IMR-90 (cell line): ENCODE data around the gene DPP10. TPM values are rescaled to one million over a fixed set of nuclear protein-coding genes. Genes with fewer than 3 reads are reported as not detected.

Source experiments
- ATAC-seq: fragments of 200-7000 bp; cut with Tn5 transposase; 2 replicates; pipeline ENCODE4 v1.9.1; 2020; ENCODE audit warnings: low read depth, mild to moderate bottlenecking, moderate library complexity
- BruUV-seq: library from RNA; stranded (reverse); fragments of 400-500 nt; replicated peaks from 2 replicates; lab custom pipeline; 2021; lab: Mats Ljungman, UMichigan
- CTCF ChIA-PET: fragments of 300-600 bp; formaldehyde crosslinking; extraction: SDS; loops from one replicate; lab custom pipeline; 2021; ENCODE audit warnings: antibody characterized with exemption; lab: Yijun Ruan, JAX
- POLR2A ChIA-PET: fragments of 300-600 bp; sonication (Branson Sonifier 250); formaldehyde crosslinking; loops from one replicate; lab custom pipeline; 2022; ENCODE audit warnings: antibody characterized with exemption; ENCODE audit not compliant: unreplicated experiment; lab: Charles Lee
- DNase-seq: peaks from one replicate; pipeline ENCODE4 v3.0.0; 2013
- H2AFZ ChIP-seq: replicated peaks from 2 replicates; pipeline ENCODE3; 2013; ENCODE audit warnings: low read length, mild to moderate bottlenecking; ENCODE audit not compliant: poor library complexity
- H2AK5ac ChIP-seq: 2 replicates; pipeline ENCODE4 v1.6.1; 2013; ENCODE audit warnings: low read depth, low read length, inconsistent platforms
- H2AK9ac ChIP-seq: replicated peaks from 2 replicates; pipeline ENCODE3; 2013; ENCODE audit warnings: mild to moderate bottlenecking, low read depth, low read length, moderate library complexity; ENCODE audit not compliant: poor library complexity
- H2BK120ac ChIP-seq: 2 replicates; pipeline ENCODE4 v1.6.1; 2013; ENCODE audit warnings: low read depth, low read length, inconsistent platforms
- H2BK15ac ChIP-seq: 3 replicates; pipeline ENCODE4 v1.6.1; 2013; ENCODE audit warnings: low read depth, low read length, inconsistent platforms
- H2BK20ac ChIP-seq: 2 replicates; pipeline ENCODE4 v1.6.1; 2013; ENCODE audit warnings: low read depth, mild to moderate bottlenecking, inconsistent platforms, low read length, moderate library complexity
- H2BK5ac ChIP-seq: 2 replicates; pipeline ENCODE4 v1.6.1; 2013; ENCODE audit warnings: mild to moderate bottlenecking, low read depth, low read length, inconsistent platforms; ENCODE audit not compliant: poor library complexity, severe bottlenecking
- H3K14ac ChIP-seq: replicated peaks from 2 replicates; pipeline ENCODE4 v1.6.1; 2013; ENCODE audit warnings: low read depth, low read length, inconsistent platforms
- H3K18ac ChIP-seq: 2 replicates; pipeline ENCODE4 v1.6.1; 2013; ENCODE audit warnings: low read depth, low read length, control low read depth
- H3K23ac ChIP-seq: 2 replicates; pipeline ENCODE4 v1.6.1; 2013; ENCODE audit warnings: low read depth, low read length, inconsistent platforms
- H3K27ac ChIP-seq: 2 replicates; pipeline ENCODE4 v1.5.1; 2013; ENCODE audit warnings: mild to moderate bottlenecking, control low read depth, low read length; ENCODE audit not compliant: insufficient read depth
- H3K27me3 ChIP-seq: 2 replicates; pipeline ENCODE4 v1.6.1; 2013; ENCODE audit warnings: low read length; ENCODE audit not compliant: control insufficient read depth, insufficient read depth
- H3K36me3 ChIP-seq: 2 replicates; pipeline ENCODE4 v1.6.1; 2013; ENCODE audit warnings: low read length, mixed read lengths; ENCODE audit not compliant: control insufficient read depth, insufficient read depth
- H3K4ac ChIP-seq: 2 replicates; pipeline ENCODE4 v1.6.1; 2013; ENCODE audit warnings: low read depth, low read length, inconsistent platforms
- H3K4me1 ChIP-seq: 2 replicates; pipeline ENCODE4 v1.6.1; 2013; ENCODE audit warnings: low read length, mixed read lengths; ENCODE audit not compliant: control insufficient read depth, insufficient read depth
- H3K4me2 ChIP-seq: 2 replicates; pipeline ENCODE4 v1.6.1; 2013; ENCODE audit warnings: low read depth, mild to moderate bottlenecking, control low read depth, low read length, moderate library complexity
- H3K4me3 ChIP-seq: 2 replicates; pipeline ENCODE4 v1.5.1; 2013; ENCODE audit warnings: low read depth, mild to moderate bottlenecking, control low read depth, low read length, moderate library complexity; ENCODE audit not compliant: insufficient read depth
- H3K56ac ChIP-seq: 2 replicates; pipeline ENCODE4 v1.6.1; 2013; ENCODE audit warnings: low read length, inconsistent platforms; ENCODE audit not compliant: insufficient read depth; ENCODE audit errors: extremely low read depth
- H3K79me1 ChIP-seq, 2 experiments: 2 replicates each; pipeline ENCODE4 v1.6.1; 2013; ENCODE audit warnings: low read length in 2 of 2, inconsistent platforms in 1 of 2, low read depth in 1 of 2
- H3K9ac ChIP-seq: 2 replicates; pipeline ENCODE4 v1.6.1; 2013; ENCODE audit warnings: low read depth, low read length, control low read depth
- H3K9me1 ChIP-seq: 2 replicates; pipeline ENCODE4 v1.6.1; 2013; ENCODE audit warnings: low read length, inconsistent platforms; ENCODE audit not compliant: insufficient read depth
- H3K9me3 ChIP-seq: 2 replicates; pipeline ENCODE4 v1.6.1; 2013; ENCODE audit warnings: low read length; ENCODE audit not compliant: control insufficient read depth, insufficient read depth
- H4K20me1 ChIP-seq: 2 replicates; pipeline ENCODE4 v1.6.1; 2013; ENCODE audit warnings: low read length, inconsistent platforms; ENCODE audit not compliant: insufficient read depth
- H4K5ac ChIP-seq: 2 replicates; pipeline ENCODE4 v1.6.1; 2013; ENCODE audit warnings: mild to moderate bottlenecking, low read depth, low read length, control low read depth
- H4K8ac ChIP-seq, 2 experiments: 2 replicates each; pipeline ENCODE4 v1.6.1; 2013; ENCODE audit warnings: low read depth in 2 of 2, low read length in 2 of 2, control low read depth in 1 of 2, inconsistent platforms in 1 of 2
- H4K91ac ChIP-seq: 2 replicates; pipeline ENCODE4 v1.6.1; 2013; ENCODE audit warnings: low read depth, low read length, inconsistent platforms; ENCODE audit not compliant: insufficient read depth
- MAZ ChIP-seq: IDR thresholded peaks from 2 replicates; pipeline ENCODE4 v1.6.1; 2012; ENCODE audit warnings: low read depth, mild to moderate bottlenecking, low read length, improper control_type of control experiment, moderate library complexity, borderline replicate concordance
- NFE2L2 ChIP-seq: fragments of 150-350 bp; IDR thresholded peaks from 2 replicates; pipeline ENCODE4 v1.6.1; 2016; ENCODE audit warnings: low read depth, mild to moderate bottlenecking, low read length
- RCOR1 ChIP-seq: IDR thresholded peaks from 2 replicates; pipeline ENCODE4 v1.6.1; 2012; ENCODE audit warnings: mild to moderate bottlenecking, low read length, improper control_type of control experiment; ENCODE audit not compliant: insufficient replicate concordance
- WGBS, 2 experiments: methylation state at CpG; one replicate each; pipeline versions ENCODE4 v1.1.5 to v1.1.7; 2013; ENCODE audit warnings: missing lambda C conversion rate in 2 of 2; ENCODE audit not compliant: insufficient read length in 1 of 2; ENCODE audit errors: extremely low coverage in 2 of 2; 5-methylcytosine and 5-hydroxymethylcytosine counted together
- dilution Hi-C: fragments of 300-500 bp; cut with HindIII; formaldehyde crosslinking; loops from one replicate; pipeline ENCODE4 v1.14.3; 2018; ENCODE audit warnings: low sequenced_read_pairs; ENCODE audit not compliant: unreplicated experiment
- in situ Hi-C: fragments of 300-500 bp; cut with MboI; formaldehyde crosslinking; loops from 3 replicates; pipeline ENCODE4 v1.14.3; 2019; ENCODE audit warnings: low sequenced_read_pairs, inconsistent platforms, mixed read lengths
- intact Hi-C: fragments of 100-400 bp; cut with micrococcal nuclease; formaldehyde crosslinking; loops from 2 replicates; pipeline ENCODE4 v1.10.0; 2022
- polyA plus RNA-seq, 3 experiments: library from polyadenylated mRNA; depleted of rRNA; stranded (reverse); fragments of >200 nt; gene quantifications; 2 replicates each; pipeline ENCODE4 v1.2.3, GENCODE V29; 2012; ENCODE audit warnings: low replicate concordance in 1 of 3
- total RNA-seq: library from RNA; depleted of rRNA; stranded (reverse); fragments of >200 nt; gene quantifications from 2 replicates; pipeline ENCODE4 v1.2.3, GENCODE V29; 2012
- TF ChIP-seq, protein P1 (sequence below): conservative IDR thresholded peaks from 2 replicates; pipeline ENCODE4 v1.5.1; 2012; ENCODE audit warnings: mild to moderate bottlenecking, low read depth, low read length, improper control_type of control experiment
- TF ChIP-seq, protein P2 (sequence below): fragments of 150-350 bp; IDR thresholded peaks from 2 replicates; pipeline ENCODE4 v1.6.1; 2017; ENCODE audit warnings: mild to moderate bottlenecking, antibody characterized with exemption, low read length, low read depth

Gene DPP10
- total and polyA plus RNA-seq, 2 of the 4 experiments (the other 2 are of a cell fraction) = not detected

DNA sequence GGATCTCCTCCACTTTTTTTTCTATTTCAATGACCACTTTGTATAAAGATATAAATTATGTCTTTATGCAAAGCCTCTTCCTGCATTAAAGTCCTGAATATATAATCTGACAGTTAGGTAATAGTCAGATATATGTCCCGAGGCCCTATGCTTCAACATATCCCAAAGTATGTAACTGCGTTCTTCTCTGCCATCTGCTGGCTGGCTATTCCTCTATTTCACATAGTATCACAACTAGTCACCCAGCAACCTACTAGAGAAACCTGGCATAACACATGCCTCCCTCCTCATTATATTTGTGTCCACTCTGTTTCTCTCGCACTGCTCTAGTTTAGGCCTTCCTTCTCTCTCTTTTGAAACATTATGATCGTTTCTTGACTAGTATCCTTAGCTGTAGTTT, 640.8 kb downstream of the DPP10 start:
- Histone ChIP-seq H3K23ac (no peak overlapping the region), H3K27me3 (no peaks in the 10 kb centered on the region), H3K4me2 (no peak overlapping the region), H3K56ac (no peak overlapping the region), H3K9me3 (peaks cover 4% of the 10 kb centered on the region; the same call in 1 of the 2 replicates), H3K14ac (no peak overlapping the region), H2BK15ac (no peak overlapping the region), H4K20me1 (no peaks in the 10 kb centered on the region), H3K4me3 (no peak overlapping the region), H2BK5ac (no peak overlapping the region), H4K91ac (no peak overlapping the region), H3K9ac (no peak overlapping the region), H2AFZ (no peak overlapping the region), H3K4me1 (no peaks in the 10 kb centered on the region), H2BK20ac (no peak overlapping the region), H4K8ac (no peak overlapping the region), H4K5ac (no peak overlapping the region), H3K4ac (no peak overlapping the region), H3K79me1 (no peaks in the 10 kb centered on the region), H2BK120ac (no peak overlapping the region), H3K9me1 (no peaks in the 10 kb centered on the region), H3K27ac (no peak overlapping the region), H2AK9ac (no peak overlapping the region), H3K18ac (no peak overlapping the region), H2AK5ac (no peak overlapping the region), H3K36me3 (no peaks in the 10 kb centered on the region)
- in situ Hi-C loops (no loop called here), intact Hi-C loops (no loop called here), dilution Hi-C loops (no loop called here)
- ChIA-PET POLR2A (no interaction called here), CTCF (no interaction called here)
- ATAC-seq (no peak), DNase-seq (no peak)
- no CpG with 5 or more reads among the region's 4 CpGs for WGBS, 2 experiments
- no peak for TF ChIP-seq NFE2L2
- TF ChIP-seq MAZ = no peak
- TF ChIP-seq, protein P1, sequence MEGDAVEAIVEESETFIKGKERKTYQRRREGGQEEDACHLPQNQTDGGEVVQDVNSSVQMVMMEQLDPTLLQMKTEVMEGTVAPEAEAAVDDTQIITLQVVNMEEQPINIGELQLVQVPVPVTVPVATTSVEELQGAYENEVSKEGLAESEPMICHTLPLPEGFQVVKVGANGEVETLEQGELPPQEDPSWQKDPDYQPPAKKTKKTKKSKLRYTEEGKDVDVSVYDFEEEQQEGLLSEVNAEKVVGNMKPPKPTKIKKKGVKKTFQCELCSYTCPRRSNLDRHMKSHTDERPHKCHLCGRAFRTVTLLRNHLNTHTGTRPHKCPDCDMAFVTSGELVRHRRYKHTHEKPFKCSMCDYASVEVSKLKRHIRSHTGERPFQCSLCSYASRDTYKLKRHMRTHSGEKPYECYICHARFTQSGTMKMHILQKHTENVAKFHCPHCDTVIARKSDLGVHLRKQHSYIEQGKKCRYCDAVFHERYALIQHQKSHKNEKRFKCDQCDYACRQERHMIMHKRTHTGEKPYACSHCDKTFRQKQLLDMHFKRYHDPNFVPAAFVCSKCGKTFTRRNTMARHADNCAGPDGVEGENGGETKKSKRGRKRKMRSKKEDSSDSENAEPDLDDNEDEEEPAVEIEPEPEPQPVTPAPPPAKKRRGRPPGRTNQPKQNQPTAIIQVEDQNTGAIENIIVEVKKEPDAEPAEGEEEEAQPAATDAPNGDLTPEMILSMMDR = no peak
- no peak for TF ChIP-seq RCOR1
- TF ChIP-seq, protein P2, sequence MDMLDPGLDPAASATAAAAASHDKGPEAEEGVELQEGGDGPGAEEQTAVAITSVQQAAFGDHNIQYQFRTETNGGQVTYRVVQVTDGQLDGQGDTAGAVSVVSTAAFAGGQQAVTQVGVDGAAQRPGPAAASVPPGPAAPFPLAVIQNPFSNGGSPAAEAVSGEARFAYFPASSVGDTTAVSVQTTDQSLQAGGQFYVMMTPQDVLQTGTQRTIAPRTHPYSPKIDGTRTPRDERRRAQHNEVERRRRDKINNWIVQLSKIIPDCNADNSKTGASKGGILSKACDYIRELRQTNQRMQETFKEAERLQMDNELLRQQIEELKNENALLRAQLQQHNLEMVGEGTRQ = no peak
- BruUV-seq = no TSS peak
